Activated CD4-positive, alpha-beta T cell treated with anti-CD3 and anti-CD28 coated beads for 24 hours (primary cell): Measurements from ENCODE around the gene BRI3.
A peak's percentile ranks its signal among the peaks of the same experiment; 100 is the strongest.

Experiments
- DNase-seq, 2 donors: peaks; one replicate each; pipeline ENCODE4 v3.0.0-alpha.2; 2020; ENCODE audit warnings: low read depth in 2 of 2

Gene BRI3, protein sequence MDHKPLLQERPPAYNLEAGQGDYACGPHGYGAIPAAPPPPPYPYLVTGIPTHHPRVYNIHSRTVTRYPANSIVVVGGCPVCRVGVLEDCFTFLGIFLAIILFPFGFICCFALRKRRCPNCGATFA

DNA sequence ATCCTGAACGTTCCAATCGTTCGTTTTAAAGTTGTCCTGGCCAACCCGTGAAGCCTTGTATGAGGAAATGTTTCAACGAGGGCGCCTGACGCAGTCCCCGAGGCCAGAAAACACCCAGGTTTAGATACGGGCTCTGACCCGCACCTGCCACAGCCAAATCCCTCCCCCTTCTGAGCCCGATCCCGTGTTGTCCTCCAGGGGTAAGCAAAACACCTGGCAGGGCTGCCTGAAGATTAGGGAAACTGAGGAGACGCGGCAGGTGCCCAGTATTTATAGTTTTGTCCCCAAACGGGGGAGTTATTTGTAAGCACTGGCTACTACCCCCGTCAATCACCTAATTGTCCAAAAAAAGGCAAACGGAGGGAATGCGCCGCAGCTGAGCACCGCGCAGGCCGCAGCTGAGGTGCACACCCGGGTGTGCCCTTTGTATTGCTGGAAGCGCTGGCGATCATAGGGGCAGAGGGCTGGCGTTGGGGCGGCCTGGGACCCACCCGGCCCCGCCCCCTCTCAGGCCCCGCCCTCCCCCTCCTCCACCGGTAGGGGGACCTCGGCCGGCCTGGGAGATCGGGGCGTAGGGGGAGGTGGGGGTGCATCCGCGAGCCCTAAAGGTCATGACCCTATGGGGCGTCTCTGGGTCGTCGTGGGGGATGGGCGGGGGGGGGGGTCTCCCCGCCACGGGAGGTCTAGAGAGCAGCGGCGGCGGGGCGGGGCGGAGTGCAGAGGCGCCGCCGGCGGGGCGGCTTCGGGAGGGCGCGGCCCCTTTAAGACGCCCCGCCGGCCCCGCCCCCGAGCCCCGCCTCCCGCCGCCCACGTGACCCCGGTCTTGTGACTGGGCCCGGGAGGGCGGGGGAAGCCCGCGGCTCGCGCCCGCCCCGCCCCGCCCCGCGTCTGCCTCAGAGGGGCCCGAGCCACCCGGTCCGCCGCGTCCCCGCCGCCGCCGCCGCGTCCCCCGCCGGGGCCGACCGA lies at the start of gene BRI3:
TSS of gene BRI3 (plus strand) at position 896 of the 966 bp plus-strand sequence. CDS start 110 bp downstream, outside the sequence.
- peak; percentile 84 to 88 for DNase-seq

DNA sequence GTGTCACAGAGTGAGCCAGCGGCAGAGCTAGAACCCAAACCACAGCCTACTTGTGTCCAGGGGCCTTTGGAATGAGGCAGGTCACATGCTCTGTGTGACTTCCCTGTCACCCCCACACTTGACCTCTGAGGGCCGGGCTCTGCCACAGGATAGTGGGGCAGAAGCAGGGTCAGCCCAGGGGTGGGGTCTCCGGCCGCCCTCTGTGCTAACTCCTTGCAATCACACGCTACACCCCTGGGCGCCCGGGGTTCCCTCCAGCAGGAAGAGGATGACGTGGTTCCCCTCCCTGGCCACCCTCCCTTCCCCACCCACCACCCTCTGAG lies 49.3 kb upstream of the BRI3 start:
- no peak for DNase-seq

DNA sequence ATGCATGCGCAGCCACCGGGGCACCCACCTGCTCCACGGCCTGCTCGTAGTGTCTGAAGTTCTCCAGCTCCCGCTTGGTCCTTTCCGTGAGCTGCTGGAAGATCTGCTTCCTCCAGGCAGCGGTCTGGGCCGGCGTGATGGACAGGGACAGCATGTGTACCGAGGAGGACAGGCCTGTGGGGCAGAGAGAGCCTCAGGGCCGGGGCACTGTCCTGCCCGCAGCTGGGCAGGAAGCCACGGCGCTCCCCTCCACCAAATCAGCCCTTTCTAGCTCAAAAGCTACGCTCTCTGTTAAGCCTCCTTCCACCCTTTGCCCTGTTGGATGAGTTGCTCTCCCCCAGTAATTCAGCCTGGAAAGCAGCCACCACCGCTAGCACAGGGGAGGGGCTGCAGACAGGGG lies 48.7 kb upstream of the BRI3 start:
- no peak for DNase-seq

DNA sequence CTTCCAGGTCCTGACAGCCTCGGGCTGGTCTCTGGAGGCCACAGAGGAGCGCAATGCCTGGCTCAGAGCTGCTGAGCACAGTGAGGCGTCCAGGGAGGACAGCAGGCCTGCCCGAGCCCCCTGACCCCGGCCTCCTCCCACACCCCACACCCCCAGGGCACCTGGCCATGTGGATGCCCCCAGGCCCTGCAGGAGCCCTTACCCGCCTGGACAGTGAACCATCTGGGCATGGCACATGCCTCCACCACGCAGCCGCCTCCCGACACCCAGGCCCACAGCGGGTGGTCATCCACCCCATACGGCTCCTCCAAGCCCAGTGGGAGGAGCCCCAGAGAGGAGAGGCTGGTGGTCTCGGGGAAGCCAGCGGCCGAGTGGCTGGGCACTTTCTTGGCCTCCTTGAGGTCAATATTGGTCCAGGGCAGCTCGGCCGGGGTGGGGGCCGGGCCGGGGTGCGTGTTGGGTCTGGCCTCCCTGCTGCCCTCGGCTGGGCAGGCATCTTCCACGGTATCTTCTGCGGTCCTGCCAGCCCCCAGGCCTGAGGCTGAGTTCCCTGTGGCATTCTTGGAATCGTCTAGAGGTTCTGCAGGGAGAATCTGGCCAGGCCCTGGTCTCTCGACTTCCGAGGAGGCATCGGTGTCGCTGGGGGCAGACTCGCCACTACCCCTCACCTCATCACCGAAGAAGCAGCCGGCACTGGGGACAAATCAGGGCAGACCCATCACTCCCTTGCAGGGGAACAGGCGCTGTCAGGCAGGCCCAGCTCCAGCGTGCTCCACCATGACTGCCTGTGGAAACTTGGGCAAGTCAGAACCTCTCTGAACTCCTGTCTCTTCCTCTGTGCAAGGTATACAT lies 48.0 kb upstream of the BRI3 start:
- no peak for DNase-seq

DNA sequence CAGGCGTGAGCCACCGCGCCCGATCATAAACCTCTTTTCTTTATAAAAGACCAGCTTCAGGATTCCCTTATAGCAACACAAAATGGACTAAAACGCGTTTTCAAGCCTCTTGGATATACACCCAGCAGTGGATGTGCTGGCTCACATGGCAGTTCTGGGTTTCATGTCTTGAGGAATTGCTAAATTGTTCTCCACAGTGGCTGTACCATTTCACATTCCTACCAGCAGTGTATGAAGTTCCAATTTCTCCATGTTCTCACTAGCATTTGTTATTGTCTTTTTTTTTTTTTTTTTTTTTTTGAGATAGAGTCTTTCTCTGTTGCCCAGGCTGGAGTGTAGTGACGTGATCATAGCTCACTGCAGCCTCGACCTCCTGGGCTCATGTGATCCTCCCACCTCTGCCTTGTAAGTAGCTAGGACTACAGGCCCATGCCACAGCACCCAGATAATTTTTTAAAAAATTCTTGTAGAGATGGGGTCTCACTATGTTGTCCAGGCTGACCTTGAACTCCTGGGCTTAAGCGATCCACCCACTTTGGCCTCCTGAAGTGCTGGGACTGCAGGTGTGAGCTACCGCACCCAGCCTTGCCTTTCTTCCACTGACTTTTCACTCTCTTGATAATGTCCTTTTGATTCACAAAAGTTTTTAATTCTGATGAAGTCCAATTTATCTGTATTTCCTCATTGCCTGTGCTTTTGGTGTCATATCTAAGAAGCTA lies 46.9 kb upstream of the BRI3 start:
- DNase-seq, result no peak

DNA sequence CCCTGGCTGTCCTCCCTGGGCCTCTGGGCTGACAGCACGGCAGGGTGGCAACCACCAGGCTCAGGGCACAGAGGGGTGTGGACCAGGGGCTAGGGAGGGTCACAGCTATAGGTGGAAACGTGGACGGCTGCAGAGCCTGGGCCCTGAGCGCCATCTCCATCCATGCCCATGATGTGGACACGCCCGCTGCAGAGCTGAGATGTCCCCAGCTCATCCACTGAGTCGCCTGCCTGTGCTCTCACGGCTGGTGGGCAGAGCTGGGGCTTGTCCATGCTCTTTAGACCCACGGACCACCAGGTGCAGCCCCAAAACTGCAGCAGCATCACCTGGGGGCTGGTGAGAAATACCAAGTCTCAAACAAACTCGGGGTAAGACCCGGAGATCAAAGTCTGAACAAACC lies 45.6 kb upstream of the BRI3 start:
- DNase-seq, result no peak

DNA sequence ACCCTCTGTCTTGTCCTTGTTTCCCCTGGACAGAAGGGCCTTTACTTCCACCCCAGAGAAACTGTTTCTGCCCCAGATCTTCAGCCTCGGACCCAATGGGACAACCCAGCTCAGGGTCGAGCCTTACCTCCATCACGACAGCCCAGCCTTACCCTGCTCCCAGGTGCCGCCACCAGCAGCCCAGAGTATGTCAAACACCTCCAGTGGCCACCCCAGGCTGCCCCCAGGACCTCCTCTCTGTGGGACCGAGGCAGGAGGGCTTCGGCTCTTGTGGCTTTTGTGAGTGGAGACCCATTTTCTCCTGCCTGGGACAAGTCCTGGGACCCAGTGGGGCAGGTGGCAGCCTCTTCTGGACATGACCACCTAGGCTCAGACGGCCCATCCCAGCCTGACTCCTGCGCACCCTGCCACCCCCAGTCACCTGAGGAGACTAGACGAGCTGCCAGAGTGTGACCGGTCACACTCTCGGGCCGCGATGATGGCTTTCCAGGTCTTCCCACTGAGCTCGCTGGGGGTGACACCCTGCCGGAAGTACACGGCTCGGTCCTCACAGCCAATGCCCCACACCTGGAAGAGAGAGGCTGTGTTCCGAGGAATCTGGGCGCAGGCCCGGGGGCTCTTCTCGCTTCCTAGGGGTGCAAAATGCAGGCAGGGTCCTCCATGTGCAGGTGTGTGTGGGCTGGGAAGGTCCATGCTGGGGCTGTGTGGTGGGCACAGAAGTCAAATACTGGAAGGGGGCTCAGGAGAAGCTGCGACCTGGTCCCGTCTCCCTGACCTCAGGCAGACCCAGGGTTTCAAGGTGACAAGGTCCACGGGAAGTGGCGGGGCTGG lies 44.9 kb upstream of the BRI3 start:
- no peak for DNase-seq

DNA sequence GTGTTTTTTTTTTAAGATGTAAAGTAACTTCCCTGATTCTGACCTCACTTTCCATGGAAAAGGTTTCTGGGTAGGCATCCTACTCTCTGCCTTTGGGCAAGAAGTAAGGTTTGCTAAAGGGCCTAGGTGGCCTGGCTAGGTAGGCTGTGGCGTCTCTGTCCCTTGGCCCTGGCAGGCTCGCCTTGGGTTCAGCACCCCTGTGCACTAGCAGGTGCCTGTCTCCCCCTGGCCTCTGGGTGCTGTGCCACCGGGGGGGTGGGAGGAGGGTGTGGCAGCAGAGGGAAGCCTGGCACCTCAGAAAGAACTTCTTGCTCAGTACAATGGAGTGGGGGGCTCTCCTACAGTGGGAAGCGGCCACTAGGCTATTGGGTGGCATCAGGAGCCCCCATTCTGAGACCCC lies 43.4 kb upstream of the BRI3 start:
- DNase-seq, result no peak

DNA sequence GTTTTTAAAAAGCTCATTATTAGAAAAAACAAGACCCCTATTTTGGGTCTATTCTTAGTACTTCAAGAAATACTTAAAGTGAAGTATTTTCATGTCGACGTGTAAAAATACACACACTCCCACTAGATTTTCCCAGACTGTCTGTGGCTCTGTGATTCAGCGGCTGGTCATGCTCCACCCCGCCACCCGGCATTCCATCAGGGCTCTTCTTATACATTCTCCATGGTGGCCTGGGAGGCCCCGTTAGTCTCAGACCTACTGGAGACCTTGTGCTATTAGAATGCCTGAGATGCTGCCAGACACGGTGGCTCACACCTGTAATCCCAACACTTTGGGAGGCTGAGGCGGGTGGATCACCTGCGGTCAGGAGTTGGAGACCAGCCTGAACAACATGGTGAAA lies 42.5 kb upstream of the BRI3 start:
- DNase-seq, result no peak

DNA sequence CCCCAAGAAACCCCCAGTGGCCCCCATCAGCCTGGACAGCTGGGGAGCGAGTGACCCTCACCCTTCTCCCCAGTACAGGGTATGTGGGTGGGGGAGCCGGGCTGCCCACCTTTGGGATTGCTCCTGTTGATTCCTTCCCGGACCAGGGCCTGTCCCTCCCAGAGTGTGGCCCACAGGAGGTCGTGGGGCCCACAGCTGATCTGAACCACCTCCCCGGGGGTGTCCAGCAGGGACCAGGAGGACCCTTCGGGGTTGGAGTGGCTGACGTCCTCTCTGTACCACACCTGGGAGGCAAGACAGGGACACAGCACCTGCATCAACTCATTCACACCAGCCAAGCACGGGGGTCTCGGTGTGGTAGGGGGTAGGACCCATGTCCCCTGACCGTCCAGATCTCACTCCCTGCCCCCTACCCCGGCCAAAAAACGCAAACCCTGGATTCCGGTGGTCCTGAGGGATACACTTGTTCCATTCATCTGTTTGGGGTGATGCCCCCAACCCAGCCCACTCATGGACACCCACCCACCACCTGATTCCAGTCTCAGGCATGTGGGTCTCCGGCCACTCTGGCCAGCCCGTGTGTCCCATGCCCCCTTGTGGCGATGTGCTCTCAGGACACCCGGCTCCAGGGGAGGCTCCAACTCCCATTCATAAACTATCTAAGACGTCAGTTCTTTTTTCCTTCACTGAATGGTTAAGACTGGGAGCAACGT lies 40.4 kb upstream of the BRI3 start:
- no peak for DNase-seq

DNA sequence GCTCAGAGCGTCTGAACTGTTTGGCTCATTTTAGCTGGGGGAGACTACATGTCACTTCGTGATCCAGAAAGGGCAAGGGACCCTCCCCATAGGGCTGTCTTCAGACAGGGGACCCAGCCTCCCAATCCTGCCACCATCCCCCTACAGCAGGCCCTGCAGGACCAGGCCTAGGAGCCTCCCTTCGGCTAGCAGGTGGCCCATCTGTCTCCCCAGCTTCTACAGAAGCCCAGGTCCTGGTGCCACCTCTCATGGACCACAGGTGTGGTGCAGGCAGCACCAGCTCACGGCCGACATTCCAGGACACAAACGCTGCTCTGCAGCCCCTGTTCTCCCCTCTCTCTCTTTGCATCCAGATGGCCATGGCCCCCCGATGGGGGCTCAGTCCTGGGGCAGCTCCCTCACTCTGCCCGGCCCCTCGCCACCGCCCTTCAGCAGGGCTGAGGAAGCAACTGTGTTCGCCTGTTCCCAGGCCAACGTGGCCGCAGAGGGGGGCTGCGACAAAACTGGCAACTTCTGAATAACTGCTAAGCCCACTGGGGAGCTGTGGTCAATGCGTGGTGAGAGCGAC lies 39.7 kb upstream of the BRI3 start:
- no peak for DNase-seq

DNA sequence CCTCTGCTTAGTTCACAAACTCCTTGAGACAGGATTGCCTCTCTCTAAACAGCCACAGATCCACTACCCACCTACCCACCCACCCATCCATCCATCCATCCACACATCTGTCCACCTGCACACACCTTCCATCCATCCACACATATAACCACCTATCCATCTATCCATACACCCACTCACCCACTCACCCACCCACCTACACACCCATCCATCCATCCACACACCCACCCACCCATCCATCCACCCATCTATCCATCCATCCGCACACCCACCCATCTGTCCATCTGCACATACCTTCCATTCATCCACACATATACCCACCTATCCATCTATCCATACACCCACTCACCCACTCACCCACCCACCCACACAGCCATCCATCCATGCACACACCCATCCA lies 39.1 kb upstream of the BRI3 start:
- DNase-seq, result no peak

DNA sequence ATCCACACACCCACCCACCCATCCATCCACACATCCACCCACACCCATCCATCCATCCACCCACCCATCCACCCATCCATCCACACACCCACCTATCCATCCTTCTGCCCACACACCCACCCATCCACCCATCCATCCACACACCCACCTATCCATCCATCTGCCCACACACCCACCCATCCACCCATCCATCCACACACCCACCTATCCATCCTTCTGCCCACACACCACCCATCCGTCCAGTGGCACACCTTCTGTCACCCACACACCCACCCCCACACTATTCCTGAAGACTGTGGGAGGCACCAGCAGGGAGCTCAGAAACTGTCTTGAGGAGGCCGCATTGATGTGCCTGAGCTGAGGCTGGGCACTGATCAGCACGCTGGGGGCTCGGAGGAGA lies 38.6 kb upstream of the BRI3 start:
- no peak for DNase-seq

DNA sequence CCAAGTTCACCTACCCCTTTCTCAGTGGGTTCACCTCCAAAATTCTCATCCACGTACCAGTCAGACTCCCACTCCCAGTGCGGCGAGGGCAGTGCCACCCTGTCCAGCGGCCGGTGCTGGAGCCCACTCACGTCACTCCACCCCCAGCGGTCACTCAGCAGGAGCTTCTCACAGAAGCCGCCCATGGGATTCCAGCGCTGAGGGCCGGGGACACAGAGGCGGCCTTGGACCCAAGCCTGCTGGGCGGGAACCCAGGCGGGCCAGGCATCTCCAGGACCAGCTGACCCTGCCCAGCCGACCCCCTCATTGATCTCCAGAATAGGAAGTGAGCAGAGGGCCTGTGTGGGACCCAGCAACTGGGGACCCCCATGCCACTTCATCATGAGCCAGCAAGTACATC lies 36.6 kb upstream of the BRI3 start:
- DNase-seq, result no peak

DNA sequence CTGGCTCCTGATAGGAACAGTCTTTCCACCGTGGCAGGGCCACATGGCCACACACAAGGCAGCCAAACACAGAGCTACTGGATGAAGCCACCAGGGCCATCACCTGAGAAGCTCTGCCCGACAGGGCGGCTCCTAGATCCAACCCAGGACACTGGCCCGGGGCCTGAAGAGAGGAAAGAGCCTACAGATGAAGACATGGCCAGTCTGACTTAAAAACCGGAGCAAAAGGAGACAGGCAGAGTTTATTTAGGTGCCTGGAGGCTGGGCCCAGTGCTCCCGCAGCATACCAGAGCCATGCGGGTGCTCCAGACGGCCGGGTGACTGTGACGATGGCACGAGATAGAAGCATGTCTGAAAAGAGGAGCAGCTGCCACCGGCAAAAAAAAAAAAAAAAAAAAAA lies 33.3 kb upstream of the BRI3 start:
- no peak for DNase-seq

DNA sequence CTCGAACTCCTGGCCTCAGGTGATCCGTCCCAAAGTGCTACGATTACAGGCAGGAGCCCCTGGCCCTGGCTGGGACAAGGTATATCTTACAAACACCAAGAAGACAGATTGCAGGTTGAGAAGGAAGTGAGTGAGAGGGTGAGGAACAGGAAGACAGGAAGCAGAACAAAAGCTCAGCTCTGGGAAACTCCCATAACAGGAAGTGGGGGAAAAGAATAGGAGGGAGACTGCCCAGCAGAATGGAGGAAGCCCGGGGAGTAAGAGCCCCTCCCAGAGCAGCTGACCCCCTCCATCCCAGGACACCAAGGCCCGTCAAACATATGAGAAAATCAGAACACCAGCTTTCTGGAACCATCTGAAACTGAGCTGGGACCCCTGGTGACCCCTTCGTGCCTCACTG lies 32.4 kb upstream of the BRI3 start:
- no peak for DNase-seq

DNA sequence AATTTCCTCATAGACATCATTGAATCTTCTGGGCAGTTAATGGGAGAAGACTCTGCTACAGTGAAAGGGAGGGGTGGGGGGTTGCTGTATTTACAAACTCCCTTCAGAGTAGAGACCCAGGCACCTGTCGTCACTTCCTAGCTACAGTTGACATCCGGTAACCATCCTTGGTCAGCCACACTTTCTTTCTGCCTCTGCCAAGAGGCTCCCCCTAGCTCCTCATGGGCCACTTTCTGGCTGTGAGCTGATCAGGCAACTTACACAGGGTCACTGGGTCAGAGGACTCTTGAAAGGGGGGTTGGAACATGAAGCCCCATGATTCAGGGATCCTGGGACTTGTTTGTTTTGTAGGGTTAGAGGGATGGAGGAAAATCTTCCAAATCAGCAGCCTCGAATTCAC lies 30.7 kb upstream of the BRI3 start:
- DNase-seq, result no peak

DNA sequence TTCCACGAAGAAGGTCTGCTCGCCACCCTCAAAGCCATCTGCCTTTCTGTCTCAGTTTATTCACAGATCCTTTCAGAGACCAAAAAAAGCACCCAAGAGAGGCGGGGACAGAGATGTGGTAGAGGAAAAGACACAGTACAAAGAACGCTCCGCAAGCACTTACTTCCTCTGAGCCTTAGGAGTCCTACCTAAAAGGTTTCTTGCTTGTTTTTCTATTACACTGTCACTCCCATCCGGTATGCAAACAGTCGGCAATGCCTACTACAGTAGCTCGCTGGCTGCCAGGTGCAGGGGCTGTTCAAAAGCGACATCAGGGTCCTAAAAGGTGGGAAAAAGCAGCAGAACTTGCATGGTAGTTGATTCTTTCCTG lies 30.3 kb upstream of the BRI3 start:
- DNase-seq, result no peak

DNA sequence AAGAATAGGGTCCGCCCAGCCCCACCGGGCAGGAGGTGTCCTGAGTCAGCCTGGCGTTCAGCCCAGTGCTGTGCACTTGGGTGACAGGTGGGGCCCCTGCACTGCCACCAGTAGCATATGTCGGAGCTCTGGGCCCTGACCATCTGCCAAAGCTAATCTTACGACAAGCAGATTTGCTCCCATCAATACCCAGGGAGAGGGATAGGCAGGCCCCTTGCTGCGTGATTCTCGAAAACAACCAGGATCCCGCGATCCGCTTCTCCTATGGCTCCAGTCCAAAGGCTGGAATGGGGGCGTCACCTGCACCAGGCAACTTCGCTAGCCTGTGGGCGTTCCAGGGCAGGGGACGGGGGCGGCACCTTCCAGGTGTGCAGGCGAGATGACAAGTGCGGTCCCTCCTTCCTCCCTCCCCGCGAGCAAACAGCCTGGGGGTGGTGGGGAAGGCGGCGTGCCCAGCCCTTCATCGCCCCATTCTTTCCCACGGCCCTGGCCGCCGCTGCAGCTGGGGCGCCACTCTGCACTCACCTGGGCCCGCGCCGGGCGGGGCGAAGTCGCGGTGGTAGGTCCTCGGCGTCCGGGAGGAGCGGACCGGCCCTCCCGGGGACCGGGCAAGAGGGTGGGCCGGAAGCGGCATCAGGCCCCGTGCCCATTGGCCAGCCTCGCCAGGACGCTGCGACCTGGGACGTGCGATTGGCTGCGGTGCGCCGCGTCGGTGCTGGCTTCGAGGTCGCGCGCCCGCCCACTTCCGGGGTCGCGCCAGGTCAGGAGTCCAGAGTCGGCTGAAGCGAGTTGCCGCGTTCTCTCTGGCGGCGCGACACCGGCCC lies 29.7 kb upstream of the BRI3 start, which contains the start of gene TECPR1:
TSS of gene TECPR1 (minus strand) at position 632 of the 824 bp plus-strand sequence. CDS start 6,086 bp downstream, outside the sequence.
- peak; percentile 75 to 80 for DNase-seq
